SK-N-SH treated with all-trans-retinoic acid at 6 μM for 48 hours (cell line): ENCODE data around the gene TRIP6.

Experiments used
- ARNTL ChIP-seq: fragments of 450-650 bp; formaldehyde crosslinking; IDR thresholded peaks from 2 replicates; pipeline ENCODE4 v1.5.0; 2020; ENCODE audit warnings: low read depth, mild to moderate bottlenecking, moderate library complexity, borderline replicate concordance
- CSDC2 ChIP-seq: fragments of 250-450 bp; sonication (Bioruptor Pico); IDR thresholded peaks from 2 replicates; pipeline ENCODE4 v1.5.0; 2020; ENCODE audit warnings: mild to moderate bottlenecking, moderate library complexity
- ESRRG ChIP-seq: fragments of 250-450 bp; sonication (Bioruptor Pico); IDR thresholded peaks from 2 replicates; pipeline ENCODE4 v1.6.1; 2021; ENCODE audit warnings: mild to moderate bottlenecking
- GLIS3 ChIP-seq: fragments of 250-450 bp; sonication (Bioruptor Pico); IDR thresholded peaks from 2 replicates; pipeline ENCODE4 v1.5.0; 2020; ENCODE audit warnings: mild to moderate bottlenecking, moderate library complexity
- OSR1 ChIP-seq: fragments of 250-450 bp; sonication (Bioruptor Pico); IDR thresholded peaks from 2 replicates; pipeline ENCODE4 v1.8.0; 2022; ENCODE audit warnings: moderate library complexity, mild to moderate bottlenecking, inconsistent platforms
- RARB ChIP-seq: fragments of 250-450 bp; sonication (Bioruptor Pico); IDR thresholded peaks from 2 replicates; pipeline ENCODE4 v1.8.0; 2021; ENCODE audit warnings: mild to moderate bottlenecking, moderate library complexity
- TOX ChIP-seq: fragments of 250-450 bp; sonication (Bioruptor Pico); IDR thresholded peaks from 2 replicates; pipeline ENCODE4 v1.8.0; 2021; ENCODE audit warnings: mild to moderate bottlenecking, moderate library complexity, borderline replicate concordance
- ZFP3 ChIP-seq: fragments of 250-450 bp; sonication (Bioruptor Pico); IDR thresholded peaks from 2 replicates; pipeline ENCODE4 v1.5.0; 2020; ENCODE audit warnings: mild to moderate bottlenecking, moderate library complexity
- ZFP30 ChIP-seq: fragments of 450-650 bp; formaldehyde crosslinking; IDR thresholded peaks from 2 replicates; pipeline ENCODE4 v1.5.0; 2022; ENCODE audit warnings: mild to moderate bottlenecking, moderate library complexity
- ZNF70 ChIP-seq: fragments of 450-650 bp; formaldehyde crosslinking; IDR thresholded peaks from 2 replicates; pipeline ENCODE4 v1.5.0; 2020; ENCODE audit warnings: mild to moderate bottlenecking, moderate library complexity
- TF ChIP-seq, protein P1 (sequence below): fragments of 250-450 bp; sonication (Bioruptor Pico); IDR thresholded peaks from 2 replicates; pipeline ENCODE4 v1.5.1; 2021; ENCODE audit warnings: mild to moderate bottlenecking, moderate library complexity
- TF ChIP-seq, protein P2 (sequence below): fragments of 250-450 bp; sonication (Bioruptor Pico); IDR thresholded peaks from 2 replicates; pipeline ENCODE4 v1.8.0; 2020; ENCODE audit warnings: mild to moderate bottlenecking, moderate library complexity, borderline replicate concordance

DNA sequence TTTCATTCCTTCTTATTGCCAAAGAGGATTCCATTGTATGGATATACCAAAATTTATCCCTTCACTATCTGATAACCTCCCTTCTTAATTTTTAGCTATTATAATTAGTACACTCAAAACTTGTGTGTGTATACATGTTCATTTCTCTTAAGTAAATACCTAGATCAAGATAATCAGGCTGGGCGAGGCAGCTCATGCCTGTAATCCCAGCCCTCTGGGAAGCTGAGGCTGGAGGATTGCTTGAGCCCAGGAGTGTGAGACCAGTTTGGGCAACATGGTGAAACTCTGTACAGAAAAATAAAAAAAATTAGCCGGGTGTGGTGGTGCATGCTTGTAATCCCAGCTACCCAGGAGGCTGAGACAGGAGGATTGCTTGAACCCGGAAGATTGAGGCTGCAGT, 44.3 kb downstream of the TRIP6 start:
- TF ChIP-seq, protein P1, sequence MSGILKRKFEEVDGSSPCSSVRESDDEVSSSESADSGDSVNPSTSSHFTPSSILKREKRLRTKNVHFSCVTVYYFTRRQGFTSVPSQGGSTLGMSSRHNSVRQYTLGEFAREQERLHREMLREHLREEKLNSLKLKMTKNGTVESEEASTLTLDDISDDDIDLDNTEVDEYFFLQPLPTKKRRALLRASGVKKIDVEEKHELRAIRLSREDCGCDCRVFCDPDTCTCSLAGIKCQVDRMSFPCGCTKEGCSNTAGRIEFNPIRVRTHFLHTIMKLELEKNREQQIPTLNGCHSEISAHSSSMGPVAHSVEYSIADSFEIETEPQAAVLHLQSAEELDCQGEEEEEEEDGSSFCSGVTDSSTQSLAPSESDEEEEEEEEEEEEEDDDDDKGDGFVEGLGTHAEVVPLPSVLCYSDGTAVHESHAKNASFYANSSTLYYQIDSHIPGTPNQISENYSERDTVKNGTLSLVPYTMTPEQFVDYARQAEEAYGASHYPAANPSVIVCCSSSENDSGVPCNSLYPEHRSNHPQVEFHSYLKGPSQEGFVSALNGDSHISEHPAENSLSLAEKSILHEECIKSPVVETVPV (CRISPR knock-in tag) = no peak
- TF ChIP-seq ZNF70 (no peak), TOX (CRISPR knock-in tag) (no peak), ZFP30 (CRISPR knock-in tag) (no peak), RARB (CRISPR knock-in tag) (no peak), ESRRG (CRISPR knock-in tag) (no peak), CSDC2 (CRISPR knock-in tag) (no peak), OSR1 (CRISPR knock-in tag) (no peak), ZFP3 (CRISPR knock-in tag) (no peak), GLIS3 (CRISPR knock-in tag) (no peak), ARNTL (no peak)
- TF ChIP-seq, protein P2, sequence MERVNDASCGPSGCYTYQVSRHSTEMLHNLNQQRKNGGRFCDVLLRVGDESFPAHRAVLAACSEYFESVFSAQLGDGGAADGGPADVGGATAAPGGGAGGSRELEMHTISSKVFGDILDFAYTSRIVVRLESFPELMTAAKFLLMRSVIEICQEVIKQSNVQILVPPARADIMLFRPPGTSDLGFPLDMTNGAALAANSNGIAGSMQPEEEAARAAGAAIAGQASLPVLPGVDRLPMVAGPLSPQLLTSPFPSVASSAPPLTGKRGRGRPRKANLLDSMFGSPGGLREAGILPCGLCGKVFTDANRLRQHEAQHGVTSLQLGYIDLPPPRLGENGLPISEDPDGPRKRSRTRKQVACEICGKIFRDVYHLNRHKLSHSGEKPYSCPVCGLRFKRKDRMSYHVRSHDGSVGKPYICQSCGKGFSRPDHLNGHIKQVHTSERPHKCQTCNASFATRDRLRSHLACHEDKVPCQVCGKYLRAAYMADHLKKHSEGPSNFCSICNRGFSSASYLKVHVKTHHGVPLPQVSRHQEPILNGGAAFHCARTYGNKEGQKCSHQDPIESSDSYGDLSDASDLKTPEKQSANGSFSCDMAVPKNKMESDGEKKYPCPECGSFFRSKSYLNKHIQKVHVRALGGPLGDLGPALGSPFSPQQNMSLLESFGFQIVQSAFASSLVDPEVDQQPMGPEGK (CRISPR knock-in tag) = no peak
